Ovary (tissue), 9 donors: ENCODE measurements around the gene ARHGEF7. TPM values are rescaled to one million over a fixed set of nuclear protein-coding genes. Genes with fewer than 3 reads are reported as not detected.

Experiments
- DNase-seq, 5 donors: peaks; one replicate each; pipeline ENCODE4 v3.0.0-alpha.2; 2019 to 2020
- H3K27ac ChIP-seq, 2 donors: fragments of 200-600 bp; one replicate each; pipeline versions ENCODE4 v1.5.1 to v1.8.0; 2019 to 2022
- H3K27me3 ChIP-seq: fragments of 200-600 bp; one replicate; pipeline ENCODE4 v1.8.0; 2022
- H3K36me3 ChIP-seq: fragments of 200-600 bp; sonication (generic); one replicate; pipeline ENCODE4 v1.5.1; 2019
- H3K4me1 ChIP-seq: one replicate; pipeline ENCODE4 v1.8.1; 2013; ENCODE audit warnings: mild to moderate bottlenecking, moderate library complexity; ENCODE audit not compliant: insufficient read depth
- H3K4me3 ChIP-seq: fragments of 200-600 bp; sonication (generic); one replicate; pipeline ENCODE4 v1.5.1; 2017
- H3K9me3 ChIP-seq, 2 donors: fragments of 200-600 bp in 1 of 2; sonication (generic) in 1 of 2; one replicate each; pipeline versions ENCODE4 v1.5.1 to v1.8.1; 2013 to 2019; ENCODE audit warnings: mild to moderate bottlenecking in 1 of 2, moderate library complexity in 1 of 2
- EP300 ChIP-seq: sonication (generic); formaldehyde crosslinking; IDR thresholded peaks from one replicate; pipeline ENCODE4 v1.6.1; 2017; ENCODE audit warnings: antibody characterized with exemption
- POLR2A ChIP-seq: fragments of 450-650 bp; IDR thresholded peaks from one replicate; pipeline ENCODE4 v1.6.1; 2017; ENCODE audit warnings: antibody characterized with exemption, mild to moderate bottlenecking, moderate library complexity
- WGBS, 3 donors: extraction: QIAGEN DNeasy Blood & Tissue Kit in 1 of 3; methylation state at CpG; one replicate each; pipeline versions ENCODE4 v1.1.5 to v1.1.7; 2013 to 2017; 5-methylcytosine and 5-hydroxymethylcytosine counted together
- intact Hi-C, 4 donors: fragments of 100-400 bp; cut with DNase I; formaldehyde crosslinking; loops; one replicate each; pipeline versions ENCODE4 v1.11.0 to v1.15.1; 2022 to 2023
- polyA plus RNA-seq, 2 donors: library from polyadenylated mRNA; stranded (reverse); fragments of 200-250 nt in 1 of 2; fragments of 350-450 nt in 1 of 2; fragmentation: Illumina TruSeq in 1 of 2; extraction: RNeasy Lipid Tissue Mini Kit (QIAGEN cat#74804) in 1 of 2; gene quantifications; one replicate each; pipeline ENCODE4 v1.2.3, GENCODE V29; 2013 to 2014
- total RNA-seq, 7 donors: library from RNA; depleted of rRNA in 2 of 7; stranded (reverse); fragments of >200 nt in 2 of 7; fragmentation: NEBNext Ultra II Directional in 3 of 7; extraction: Animal tissue kit (Norgen Biotek cat#: 25700) in 3 of 7; gene quantifications; one replicate each; pipeline versions ENCODE4 v1.1.0 to v1.2.4, GENCODE V29; 2016 to 2023
- TF ChIP-seq, protein P1 (sequence below), 3 donors: fragments of 450-650 bp in 2 of 3; fragments of 200-600 bp in 1 of 3; IDR thresholded peaks; one replicate each; pipeline versions ENCODE4 v1.5.1 to v1.8.0; 2016 to 2022; ENCODE audit warnings: antibody characterized with exemption in 3 of 3, mild to moderate bottlenecking in 1 of 3
- donor health status: DM: no; HTN: no; CAD: no; lungs with moderate emphysema.
- donor health status: DM: no; HTN: no; CAD: no.
- donor health status: Bipolar disorder and iron deficiency.
- donor health status: DM: yes; HTN: yes; CAD: no.
- donor health status: DM: no; HTN: no; CAD: no.
- donor health status: DM: yes; HTN: yes; CAD: no.

ARHGEF7 gene
- total and polyA plus RNA-seq, 9 donors: 27.6 to 58.5 (median 52.2) TPM

DNA sequence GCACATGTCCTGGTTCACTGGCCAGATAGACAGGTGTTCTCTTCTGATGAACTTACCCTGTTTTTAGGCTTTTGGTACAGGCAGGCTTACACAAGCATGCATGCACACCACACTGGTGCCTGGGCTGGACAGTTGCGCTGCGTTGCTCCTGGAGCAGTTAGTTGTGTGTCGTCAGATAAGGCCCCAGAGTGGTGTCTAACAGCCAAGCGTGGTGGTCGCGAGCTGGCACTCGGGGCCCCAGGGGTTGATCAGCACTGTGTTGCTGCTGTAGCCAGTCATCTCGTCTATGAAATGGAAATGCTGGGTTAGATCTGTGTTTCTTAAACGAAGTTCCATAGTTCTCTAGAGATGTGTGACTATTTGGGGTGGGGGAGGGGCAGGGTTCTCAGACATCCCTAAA is 180.8 kb downstream of the ARHGEF7 start:
- Histone ChIP-seq H3K4me1 (no peaks in the 10 kb centered on the region), H3K27ac (no peak overlapping the region), H3K9me3 (no peaks in the 10 kb centered on the region), H3K4me3 (no peak overlapping the region), H3K27me3 (no peaks in the 10 kb centered on the region), H3K36me3 (no peaks in the 10 kb centered on the region)
- 93 to 96% (median 95%) methylated on average over 9 of the region's 9 CpGs for WGBS, 3 donors
- no peak for DNase-seq
- TF ChIP-seq POLR2A (no peak), EP300 (no peak)
- TF ChIP-seq, protein P1, sequence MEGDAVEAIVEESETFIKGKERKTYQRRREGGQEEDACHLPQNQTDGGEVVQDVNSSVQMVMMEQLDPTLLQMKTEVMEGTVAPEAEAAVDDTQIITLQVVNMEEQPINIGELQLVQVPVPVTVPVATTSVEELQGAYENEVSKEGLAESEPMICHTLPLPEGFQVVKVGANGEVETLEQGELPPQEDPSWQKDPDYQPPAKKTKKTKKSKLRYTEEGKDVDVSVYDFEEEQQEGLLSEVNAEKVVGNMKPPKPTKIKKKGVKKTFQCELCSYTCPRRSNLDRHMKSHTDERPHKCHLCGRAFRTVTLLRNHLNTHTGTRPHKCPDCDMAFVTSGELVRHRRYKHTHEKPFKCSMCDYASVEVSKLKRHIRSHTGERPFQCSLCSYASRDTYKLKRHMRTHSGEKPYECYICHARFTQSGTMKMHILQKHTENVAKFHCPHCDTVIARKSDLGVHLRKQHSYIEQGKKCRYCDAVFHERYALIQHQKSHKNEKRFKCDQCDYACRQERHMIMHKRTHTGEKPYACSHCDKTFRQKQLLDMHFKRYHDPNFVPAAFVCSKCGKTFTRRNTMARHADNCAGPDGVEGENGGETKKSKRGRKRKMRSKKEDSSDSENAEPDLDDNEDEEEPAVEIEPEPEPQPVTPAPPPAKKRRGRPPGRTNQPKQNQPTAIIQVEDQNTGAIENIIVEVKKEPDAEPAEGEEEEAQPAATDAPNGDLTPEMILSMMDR (IDR thresholded peaks at IDR 0.05): no peak
- intact Hi-C loops: no loop called here

DNA sequence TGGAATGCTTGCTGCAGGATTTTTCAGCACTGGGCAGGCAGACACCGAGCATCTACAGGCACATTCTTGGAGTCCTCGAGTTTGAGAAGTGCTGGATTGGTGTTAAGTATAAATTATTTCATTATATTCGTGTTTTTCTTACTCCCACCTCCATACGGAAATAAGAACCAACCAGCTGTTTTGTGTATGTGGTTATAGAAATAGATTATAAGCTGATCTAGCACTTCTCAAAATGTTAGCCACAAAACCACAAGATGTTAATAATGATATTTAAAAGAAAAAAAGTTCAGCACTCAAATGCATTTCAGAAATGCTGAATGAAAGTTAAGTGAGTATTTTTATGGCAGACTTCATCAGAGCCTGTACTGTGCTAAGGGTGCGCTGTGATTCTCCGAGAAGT is 181.3 kb downstream of the ARHGEF7 start:
- no peaks in the 10 kb centered on the region for H3K36me3 ChIP-seq
- no peaks in the 10 kb centered on the region for H3K27me3 ChIP-seq
- no peak overlapping the region for H3K27ac ChIP-seq
- WGBS, 3 donors: 73 to 79% (median 77%) methylated on average over 6 of the region's 6 CpGs
- intact Hi-C loops: no loop called here
- H3K4me1 ChIP-seq: no peaks in the 10 kb centered on the region
- no peaks in the 10 kb centered on the region for H3K9me3 ChIP-seq
- TF ChIP-seq POLR2A (no peak), EP300 (no peak)
- TF ChIP-seq, protein P1 (IDR thresholded peaks at IDR 0.05): no peak
- no peak for DNase-seq
- H3K4me3 ChIP-seq: no peak overlapping the region

DNA sequence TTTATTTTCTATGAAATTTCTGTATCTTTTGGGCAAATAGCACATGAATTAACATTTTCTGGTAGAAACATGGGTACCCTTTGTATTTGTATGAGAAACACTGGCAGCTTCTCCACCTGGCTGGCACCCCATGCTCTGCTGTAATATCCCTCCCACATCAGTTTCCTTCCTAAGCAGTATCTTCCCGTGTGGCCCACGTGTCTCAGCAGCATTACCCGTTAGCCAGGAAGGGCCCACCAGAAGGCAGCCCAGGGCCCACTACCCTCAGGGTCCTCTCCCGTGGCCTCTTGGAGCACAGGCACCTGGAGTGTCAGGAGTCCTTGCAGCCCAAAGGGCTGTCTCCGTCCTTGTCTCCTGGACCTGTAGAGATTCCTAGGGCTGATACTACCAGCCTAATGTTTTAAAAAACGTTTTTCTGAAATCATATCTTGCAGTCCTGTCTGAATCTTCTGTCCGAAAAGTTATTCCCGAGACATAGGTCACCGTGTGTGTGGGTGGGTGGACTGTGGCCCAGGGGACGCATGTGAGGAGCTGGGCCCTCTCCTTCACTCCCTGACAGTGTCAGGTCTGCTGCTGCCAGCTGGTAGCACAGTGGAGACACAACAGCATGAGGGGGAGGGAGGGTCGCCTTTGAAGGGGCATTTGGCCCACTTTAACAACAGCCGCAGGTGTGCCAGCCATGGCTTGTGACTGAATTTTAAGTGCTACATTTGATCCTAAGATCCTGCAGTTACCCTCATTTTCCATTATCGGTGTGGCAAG is 183.3 kb downstream of the ARHGEF7 start:
- 82 to 88% (median 85%) methylated on average over 13 of the region's 13 CpGs for WGBS, 3 donors
- no peaks in the 10 kb centered on the region for H3K36me3 ChIP-seq
- no peaks in the 10 kb centered on the region for H3K4me1 ChIP-seq
- H3K27ac ChIP-seq: no peak overlapping the region
- no peak for DNase-seq
- no peaks in the 10 kb centered on the region for H3K9me3 ChIP-seq
- TF ChIP-seq, protein P1 (IDR thresholded peaks at IDR 0.05): no peak
- TF ChIP-seq EP300 (no peak), POLR2A (no peak)
- no peak overlapping the region for H3K4me3 ChIP-seq
- H3K27me3 ChIP-seq: no peaks in the 10 kb centered on the region
- intact Hi-C loops: no loop called here

DNA sequence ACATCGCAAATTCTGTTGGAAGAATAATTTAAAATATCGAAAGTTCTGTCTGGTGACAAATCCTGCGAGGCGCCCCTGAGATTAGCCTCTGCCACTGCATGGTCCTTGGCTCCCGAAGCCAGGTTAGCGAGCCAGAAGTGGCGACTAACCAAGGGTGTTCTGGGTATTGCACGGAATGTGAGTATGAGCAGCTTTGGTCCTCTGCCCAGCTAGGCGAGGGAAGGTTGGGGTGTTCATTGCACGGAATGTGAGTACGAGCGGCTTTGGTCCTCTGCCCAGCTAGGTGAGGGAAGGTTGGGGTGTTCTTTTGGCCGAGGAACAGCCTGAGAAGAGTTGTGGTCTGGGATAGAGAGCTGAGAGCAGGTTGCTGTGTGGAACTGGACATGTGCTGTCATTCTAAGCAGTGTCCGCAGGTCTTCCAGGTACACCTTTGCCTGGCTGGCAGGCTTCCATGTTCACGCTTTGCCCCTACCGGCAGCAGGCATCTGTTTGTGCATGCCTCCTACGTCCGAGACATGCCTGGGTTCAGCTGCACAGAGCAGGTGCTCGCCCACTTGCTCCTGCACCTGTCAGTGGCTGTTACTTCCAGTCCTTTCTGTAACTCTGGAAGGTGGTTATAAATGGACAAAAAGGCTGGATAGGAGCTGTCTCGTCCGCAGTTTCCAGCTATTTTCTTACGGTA is 187.1 kb downstream of the ARHGEF7 start:
- Histone ChIP-seq H3K9me3 (no peaks in the 10 kb centered on the region), H3K36me3 (no peaks in the 10 kb centered on the region), H3K4me3 (no peak overlapping the region), H3K27me3 (no peaks in the 10 kb centered on the region), H3K27ac (no peak overlapping the region), H3K4me1 (no peaks in the 10 kb centered on the region)
- TF ChIP-seq POLR2A: no peak
- TF ChIP-seq, protein P1 (IDR thresholded peaks at IDR 0.05): no peak
- no peak for TF ChIP-seq EP300
- peak in 1 of 5 donors; percentile 8 for DNase-seq
- WGBS, 3 donors: 94 to 97% (median 94%) methylated on average over 22 of the region's 22 CpGs
- intact Hi-C loops: no loop called here
